Stimulated activated CD4-positive, alpha-beta T cell treated with anti-CD3 and anti-CD28 coated beads, TNF-alpha, amount 100 ng/mL, for 4 hours (primary cell): ENCODE measurements around the gene GRID1.

ENCODE experiments used
- DNase-seq, 3 experiments: peaks; one replicate each; pipeline ENCODE4 v3.0.0-alpha.2; 2020; ENCODE audit warnings: low read depth in 3 of 3

The GRID1 gene

DNA sequence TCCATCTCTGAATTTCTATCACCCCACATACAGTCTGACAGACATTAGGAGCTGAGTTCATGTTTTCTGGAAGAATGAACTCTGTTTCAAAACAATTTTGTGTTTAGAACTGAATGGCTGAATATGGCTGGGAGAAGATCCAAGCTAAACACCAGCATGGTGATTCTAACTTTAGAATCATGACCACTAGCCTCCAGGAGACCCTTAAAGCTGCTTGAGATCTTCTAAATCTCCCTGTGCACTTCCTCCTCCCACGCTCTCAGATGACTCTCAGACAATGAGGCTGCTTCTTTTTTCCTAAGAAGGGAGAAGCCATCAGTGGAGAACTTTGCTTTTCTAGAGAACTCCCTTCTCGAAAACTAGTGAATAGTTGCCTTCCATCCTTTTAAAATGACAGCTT, 711.2 kb downstream of the GRID1 start:
- no peak for DNase-seq

- no peak for DNase-seq
Measured at GRCh38 chr10:85651497-85651882, 715.1 kb downstream of the GRID1 start.

GRCh38 chr10:85650791-85651496, 715.7 kb downstream of the GRID1 start:
- DNase-seq, result no peak

DNA sequence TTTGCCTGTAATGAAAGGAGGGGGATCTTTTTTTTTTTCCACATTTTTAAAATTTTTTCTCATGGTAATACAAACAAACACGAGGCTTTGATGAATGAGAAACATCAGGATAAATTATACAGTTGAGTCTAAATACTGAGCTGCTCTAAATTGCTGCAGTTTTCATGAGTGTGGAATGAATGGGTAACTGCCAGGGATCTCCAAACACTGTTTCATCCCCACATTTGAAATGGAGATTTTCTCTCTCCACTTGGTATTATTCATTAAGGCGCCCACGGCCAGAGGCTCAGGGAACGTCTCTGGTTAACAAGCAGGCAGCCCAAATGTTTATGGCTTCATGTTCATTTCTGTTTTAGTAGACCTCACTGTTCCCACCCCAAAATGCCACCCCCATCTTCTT, 717.1 kb downstream of the GRID1 start:
- no peak for DNase-seq

- DNase-seq, result no peak
Measured at GRCh38 chr10:85648279-85648754, 718.3 kb downstream of the GRID1 start.

GRCh38 chr10:85647741-85648140, 718.9 kb downstream of the GRID1 start:
- no peak for DNase-seq

DNA sequence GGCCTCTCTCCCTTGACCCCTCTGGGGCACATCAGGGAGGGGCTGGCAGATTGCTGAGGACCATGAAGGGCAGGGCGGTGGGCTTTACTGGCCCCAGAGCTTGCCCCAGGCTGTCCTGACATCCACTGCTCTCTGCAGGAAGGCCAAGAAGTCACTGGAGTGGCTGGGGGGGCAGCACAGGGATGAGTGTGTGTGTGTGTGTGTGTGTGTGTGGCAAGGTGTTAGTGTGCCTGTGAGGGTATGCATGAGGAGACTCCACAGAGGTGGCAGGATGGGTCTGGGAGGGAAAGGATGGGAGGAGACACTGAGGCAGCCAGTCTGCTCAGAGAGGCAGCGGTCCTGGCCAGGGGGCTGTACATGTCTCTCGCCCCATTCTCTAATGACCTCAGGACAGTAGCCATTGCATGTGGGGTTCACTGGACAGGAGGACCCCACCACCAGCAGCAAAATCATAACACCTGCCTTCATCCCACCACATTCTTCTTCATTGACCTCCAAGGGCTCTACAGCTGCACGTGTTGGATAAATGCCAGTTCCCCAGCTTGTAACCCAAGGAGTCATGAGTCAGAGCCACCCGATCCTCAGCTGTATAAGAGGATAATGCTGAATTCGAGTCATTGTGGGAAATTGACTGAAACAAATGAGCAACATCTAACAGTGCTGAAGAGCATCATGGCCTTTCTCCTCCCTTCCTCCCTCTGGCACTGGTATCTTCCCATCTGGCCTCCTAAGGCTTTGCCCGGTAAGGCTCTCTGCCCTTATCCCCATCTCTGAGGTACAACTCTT, 720.5 kb downstream of the GRID1 start:
- no peak for DNase-seq

GRCh38 chr10:85645053-85645452, 721.5 kb downstream of the GRID1 start:
- DNase-seq, result no peak

GRCh38 chr10:85643845-85644525, 722.6 kb downstream of the GRID1 start:
- DNase-seq, result no peak

DNA sequence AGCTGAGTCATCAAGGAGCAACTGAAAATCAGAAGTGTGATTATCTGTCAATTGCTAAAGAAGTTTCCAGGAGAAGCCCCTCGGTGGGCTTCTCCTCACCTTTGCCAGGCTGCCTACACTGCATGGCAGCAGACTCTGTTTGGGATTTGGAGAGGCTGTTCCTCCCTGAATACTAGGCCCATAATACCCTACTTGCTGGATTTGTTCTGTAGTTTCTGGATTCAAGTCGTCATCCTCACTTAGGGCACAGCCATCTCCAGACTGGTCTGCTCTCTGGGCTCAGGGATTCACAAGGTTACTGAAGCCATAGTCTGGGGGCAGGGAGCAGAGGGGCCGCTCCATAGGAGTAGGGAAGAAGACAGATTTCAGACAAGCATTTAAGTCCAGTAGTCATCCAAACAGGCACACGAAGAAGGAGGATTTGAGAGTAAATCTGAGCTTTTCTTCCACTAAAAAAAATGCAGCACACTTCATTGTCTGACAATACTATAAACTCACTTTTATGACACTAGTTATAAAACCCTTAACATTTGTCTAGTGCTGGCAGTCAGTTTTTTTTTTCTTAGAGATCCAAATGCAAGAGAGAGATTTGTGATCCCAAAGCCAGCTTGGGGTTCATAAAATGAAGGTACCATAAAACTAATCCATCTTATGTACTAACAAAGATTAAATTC, 723.3 kb downstream of the GRID1 start:
- DNase-seq, result no peak

GRCh38 chr10:85642421-85643170, 724.0 kb downstream of the GRID1 start:
- DNase-seq, result no peak

DNA sequence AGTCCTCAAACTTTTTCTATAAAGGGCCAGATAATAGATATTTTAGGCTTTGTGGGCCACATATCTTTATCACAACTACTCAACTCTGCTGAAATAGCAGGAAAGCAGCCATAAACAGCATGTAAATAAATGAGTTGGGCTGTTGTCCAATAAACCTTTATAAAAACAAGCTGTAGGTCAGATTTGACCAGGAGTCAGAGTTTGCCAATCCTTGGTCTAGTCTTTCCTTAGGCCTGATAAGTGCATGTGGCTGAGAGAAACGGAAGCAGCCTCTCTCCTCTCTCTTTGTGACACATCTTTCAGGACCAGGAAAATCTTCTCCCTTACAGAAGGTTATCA, 724.5 kb downstream of the GRID1 start:
- no peak for DNase-seq

DNA sequence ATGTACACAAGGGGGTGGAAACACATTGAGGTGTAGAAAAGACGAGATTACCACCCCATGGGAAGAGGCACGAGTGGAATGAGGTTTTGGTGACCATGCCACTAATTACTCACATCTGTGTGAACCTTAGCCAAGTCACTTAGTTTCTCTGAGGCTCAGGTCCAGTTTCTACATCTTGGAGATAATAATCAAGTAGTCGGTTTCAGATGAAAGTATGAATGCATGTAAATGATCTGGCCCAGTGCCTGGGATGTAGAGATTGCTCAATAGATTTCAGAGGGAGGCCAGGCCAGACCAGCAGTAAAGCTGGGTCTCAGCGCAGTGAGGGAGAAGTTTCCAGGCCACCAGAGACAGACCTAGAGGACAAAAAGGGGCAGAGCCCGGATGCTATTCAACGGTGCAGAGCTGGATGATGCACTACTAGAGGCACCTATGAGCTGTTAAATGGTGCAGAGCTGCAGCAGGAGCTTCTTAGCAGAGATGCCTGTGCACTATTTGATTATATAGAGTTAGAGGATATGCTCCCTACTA, 725.1 kb downstream of the GRID1 start:
- no peak for DNase-seq

DNA sequence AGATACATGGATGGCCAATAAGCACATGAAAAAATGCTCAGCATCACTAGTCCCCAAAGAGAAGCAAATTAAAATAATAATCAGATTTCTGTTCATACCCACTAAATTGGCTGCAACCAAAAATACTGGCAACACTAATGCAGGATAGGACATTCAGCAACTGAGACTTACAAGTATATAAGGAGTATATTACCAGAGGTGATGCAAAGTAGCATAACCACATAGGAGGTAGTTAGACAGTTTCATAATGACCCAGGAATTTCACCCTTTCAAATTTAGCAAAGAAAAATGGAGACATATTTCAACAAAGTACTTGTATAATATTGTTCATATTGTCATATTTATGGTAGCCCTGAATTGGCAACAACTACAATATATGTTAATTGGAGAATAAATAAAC, 727.8 kb downstream of the GRID1 start:
- no peak for DNase-seq

- DNase-seq, result no peak
Measured at GRCh38 chr10:85635650-85636049, 730.9 kb downstream of the GRID1 start.

DNA sequence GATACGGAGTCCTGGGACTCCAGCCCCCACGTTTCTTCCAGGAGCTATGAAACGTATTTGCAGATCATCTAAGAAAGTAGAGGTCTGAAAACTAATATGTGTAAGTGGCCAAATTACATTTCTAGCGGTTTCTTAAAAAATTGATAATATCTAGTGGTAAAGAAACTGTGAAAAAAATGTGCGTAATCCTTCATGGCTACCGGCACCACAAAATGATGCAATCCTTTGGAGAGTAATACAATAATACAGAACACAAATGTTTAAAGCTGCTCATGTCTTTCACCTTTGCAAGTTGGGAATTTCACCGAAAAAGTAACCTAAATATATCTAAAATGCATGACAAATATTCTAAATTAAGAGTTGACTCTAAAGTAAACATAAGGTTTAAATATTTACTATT, 742.1 kb downstream of the GRID1 start:
- DNase-seq, result no peak

- no peak for DNase-seq
Measured at GRCh38 chr10:85623758-85624157, 742.8 kb downstream of the GRID1 start.

DNA sequence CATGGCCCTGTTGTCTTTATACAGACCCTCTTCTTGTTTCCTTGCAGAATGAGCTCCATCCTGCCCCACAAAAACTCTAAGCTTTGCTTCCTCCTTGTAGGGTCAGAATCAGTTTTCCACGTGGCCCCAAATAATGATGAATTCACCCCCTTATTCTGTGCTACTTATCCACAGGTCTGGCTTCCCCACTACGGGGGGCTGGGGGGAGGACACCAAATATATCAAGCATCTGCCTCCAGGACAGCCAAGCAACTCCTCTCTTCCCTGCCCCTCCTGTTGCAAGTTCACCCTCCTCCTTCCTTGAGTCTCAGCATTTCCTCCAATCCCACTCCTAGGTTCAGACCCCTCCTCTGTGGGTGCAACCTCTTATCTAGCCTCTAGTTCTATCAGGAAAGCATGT, 743.3 kb downstream of the GRID1 start:
- no peak for DNase-seq

DNA sequence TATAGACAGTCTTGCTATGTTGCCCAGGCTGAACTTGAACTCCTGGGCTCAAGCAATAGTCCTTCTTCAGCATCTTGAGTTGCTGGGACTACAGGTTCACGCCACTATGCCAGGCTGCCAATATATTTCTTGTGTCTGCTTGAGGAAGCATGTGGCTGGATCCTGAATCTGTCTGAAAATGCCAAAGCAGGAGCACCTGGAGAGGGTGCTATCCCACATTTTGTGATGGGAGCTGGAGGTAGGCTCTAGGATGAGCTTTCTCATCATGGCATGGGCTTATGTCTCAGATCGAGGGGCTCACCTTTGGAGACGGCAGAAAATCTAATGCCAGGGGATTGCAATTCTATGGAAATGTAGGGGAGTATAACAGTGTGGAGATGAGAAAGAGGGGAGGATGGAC, 744.2 kb downstream of the GRID1 start:
- DNase-seq, result no peak

DNA sequence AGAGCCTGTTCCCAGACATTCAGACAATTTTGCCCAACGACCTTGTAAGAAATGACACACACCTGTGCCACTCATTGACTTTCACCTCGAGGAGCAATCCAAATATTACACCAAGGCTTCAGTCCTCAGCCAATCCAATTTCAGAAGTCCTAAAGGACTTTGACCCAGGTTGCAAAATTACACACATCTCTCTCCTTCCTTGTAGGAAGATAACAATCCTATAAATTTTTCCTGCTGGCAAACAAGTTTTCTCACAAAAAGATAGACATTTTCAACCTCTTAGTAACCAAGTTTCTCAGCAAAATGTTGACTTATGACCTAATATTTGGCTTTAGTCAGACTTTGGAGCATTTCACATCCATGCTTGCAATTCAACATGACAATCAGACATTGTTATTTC, 745.0 kb downstream of the GRID1 start:
- no peak for DNase-seq

DNA sequence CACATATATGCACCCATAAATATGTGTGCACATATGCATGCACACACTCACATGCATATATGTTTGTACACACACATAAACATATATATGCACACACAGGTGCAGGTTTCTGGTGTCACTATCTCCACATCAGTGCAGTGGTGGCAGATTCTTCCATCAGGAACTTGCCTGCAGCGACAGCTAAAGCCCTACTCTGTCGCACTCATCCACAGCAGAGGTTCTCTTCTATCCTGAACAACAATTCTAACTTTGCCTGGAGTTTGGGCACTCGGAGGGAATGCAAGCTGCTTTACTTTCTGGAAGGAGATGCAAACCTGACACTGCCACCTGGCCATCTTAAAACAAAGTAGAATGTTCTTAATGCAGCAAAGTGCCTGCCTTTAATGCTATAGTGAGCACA, 745.8 kb downstream of the GRID1 start:
- DNase-seq, result no peak
